Fibroblast of peridontal ligament (primary cell): ENCODE results near the gene OOSP3.

ENCODE experiments used
- DNase-seq: peaks from one replicate; pipeline ENCODE4 v3.0.0-alpha.2; 2010; ENCODE audit errors: extremely low read depth

The OOSP3 gene

DNA sequence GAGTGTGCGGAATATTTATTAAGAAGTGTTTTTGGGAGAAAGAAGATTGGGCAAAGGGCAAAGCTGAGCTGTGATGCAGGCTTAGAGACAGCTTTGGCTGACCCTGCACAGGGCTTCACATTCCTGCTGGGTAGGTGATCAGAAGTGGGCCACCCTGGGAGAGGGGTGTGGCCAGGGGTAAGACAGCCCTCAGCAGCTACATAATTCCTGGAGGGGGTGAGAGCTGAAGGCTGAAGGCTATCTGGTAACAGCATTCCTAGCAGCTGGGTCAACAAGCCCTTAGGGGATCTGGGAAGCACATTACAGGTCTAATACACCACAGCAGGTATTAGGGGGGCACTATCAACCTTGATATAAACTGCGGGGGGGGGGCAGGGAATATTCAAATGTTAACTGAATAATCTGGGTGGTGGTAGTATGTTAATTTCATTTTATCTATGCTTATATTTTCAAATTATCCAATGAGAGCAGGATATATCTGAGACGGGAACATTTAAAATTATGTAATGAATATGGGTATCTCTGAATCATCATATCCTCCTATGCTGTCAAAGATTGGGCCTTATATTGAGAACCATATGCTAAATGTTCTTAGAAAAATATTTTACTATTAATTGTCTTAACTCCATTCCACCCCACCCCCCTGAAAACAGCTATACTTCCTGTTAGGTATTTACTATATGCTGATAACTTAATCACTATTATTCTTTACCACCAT, 65.6 kb downstream of the OOSP3 start:
- no peak for DNase-seq

GRCh38 chr11:59944720-59945119, 66.1 kb downstream of the OOSP3 start:
- DNase-seq: no peak
